HG02763 (cell line): ENCODE measurements around the gene USP7.
"Not testable (repeated sequence)": the region's sequence is repeated elsewhere in the genome, so short reads cannot be mapped to it uniquely, and the experiment has no call there.

Source experiments
- ATAC-seq: cut with Tn5 transposase; IDR thresholded peaks from one replicate; pipeline ENCODE4 v1.9.1; 2021; ENCODE audit warnings: mild to moderate bottlenecking, moderate library complexity; ENCODE audit not compliant: unreplicated experiment

USP7 gene

GRCh38 chr16:8963821-8964441 lies at the start of gene USP7:
USP7 (minus strand) TSS chr16:8963906; CDS start chr16:8963285, 621 bp downstream.
- ATAC-seq, result peak; percentile 84

DNA sequence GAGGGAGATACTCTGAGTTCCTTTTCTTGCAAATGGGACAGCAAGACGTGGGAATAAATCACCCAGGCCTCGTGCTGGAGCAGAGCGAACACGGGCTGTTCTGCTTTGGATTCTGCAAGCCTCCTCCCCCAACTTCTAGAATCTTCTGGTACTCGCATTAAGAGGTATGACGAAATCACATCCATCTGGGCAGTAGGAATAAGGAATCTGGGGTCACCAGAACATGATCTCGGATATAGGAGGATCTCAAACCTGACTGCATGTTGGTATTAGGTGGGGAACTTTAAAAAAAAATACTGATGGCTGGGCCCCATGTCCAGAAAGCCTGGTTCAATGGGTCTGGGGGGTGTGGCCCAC lies 49.8 kb upstream of the USP7 start:
- no peak for ATAC-seq

- no peak for ATAC-seq
These were observed 49.3 kb upstream of the USP7 start for GRCh38 chr16:9012848-9013507.

DNA sequence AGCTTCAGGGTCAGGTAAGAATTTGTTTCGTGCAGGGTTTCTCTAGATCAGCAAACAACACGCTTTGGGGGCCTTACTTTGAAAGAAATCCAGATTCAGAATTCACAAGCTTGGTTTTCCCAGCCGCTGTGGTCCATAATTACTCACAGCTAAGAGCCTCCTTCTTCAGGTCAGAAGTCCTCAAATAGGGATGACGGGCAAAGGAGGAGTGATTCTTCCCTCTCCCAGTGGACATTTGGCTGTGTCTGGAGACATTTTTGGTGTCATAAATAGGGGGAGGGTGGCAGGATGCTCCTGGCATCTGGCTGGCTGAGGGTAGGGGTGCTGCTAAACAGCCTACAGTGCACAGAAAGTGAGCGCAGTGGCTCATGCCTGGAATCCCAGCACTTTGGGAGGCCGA lies 48.6 kb upstream of the USP7 start:
- no peak for ATAC-seq

DNA sequence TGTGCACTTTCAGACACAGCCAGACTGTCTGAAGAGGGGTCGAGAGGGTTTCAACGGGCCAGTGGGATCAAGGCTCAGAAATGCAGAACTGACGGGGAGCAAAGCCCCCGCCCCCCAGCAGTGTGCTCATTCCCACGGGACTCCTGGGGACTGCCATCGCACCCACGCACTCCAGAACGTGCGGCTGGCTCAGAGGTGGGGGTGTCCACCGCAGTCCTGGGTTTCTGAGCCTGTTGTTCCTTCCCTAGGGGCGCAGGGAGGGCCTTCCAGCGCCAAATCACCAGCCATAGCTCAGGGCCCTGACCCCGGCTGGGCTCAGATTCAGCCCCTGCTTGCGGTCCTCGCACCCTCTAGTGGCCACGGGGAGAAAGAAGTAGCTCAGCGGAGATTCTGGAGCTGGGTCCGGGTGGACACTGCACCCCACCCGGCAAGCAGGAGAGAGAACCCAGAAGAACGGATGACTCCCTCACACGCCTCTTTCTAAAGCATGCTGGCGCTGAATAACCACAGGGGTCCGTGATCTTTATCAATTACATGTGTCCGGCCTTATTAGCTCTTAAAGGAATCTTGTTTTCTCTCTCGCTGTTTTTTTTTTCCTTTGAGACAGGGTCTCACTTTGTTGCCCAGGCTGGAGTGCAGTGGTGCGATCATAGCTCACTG lies 45.0 kb upstream of the USP7 start:
- ATAC-seq, result no peak

DNA sequence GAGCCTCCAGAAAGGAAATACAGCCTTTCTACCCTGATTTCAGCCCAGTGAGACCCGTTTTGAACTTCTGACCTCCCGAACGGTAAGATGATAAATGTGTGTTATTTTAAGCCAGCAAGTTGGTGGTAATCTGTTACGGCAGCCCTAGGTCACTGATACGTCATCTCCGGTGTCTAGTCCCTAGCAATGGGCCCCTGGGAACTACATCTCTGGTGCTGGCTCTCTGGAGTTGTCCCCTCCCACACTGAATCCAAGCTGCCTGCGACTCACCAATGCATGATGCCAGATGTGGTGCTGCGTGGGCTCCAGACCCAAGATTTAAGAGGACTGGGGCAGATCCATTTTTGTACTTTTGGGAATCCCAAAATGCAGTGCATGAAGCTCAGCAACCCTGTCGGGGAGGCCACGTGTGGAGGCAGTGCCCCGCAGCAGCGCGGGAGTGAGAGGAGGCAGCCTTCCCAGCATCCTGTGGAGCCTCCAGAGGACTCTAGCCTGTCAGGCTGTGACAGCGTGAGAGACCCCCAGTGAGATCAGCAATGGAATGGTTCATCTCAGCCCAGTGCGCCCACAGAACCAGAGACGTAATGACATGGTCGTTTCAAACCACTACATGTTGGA lies 43.6 kb upstream of the USP7 start:
- ATAC-seq, result no peak

DNA sequence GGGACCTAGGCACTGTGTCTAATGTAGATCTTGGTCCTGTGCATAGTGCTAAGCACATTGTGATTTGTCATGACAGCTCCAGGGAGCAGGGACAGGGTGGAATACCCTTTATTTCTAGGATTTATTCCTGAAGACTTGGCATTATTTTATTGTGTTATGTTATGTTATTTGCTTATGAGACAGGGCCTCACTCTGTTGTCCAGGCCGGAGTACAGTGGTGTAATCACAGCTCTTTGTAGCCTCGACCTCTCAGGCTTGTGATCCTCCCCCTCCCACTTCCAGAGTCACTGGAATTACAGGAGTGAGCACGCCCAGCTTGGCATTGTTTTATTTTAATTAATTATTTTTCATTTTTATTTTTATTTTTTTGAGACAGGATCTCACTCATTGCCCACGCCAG lies 40.5 kb upstream of the USP7 start:
- no peak for ATAC-seq

GRCh38 chr16:9003763-9004162 lies 40.1 kb upstream of the USP7 start:
- no peak for ATAC-seq

GRCh38 chr16:9003322-9003721 lies 39.6 kb upstream of the USP7 start:
- no peak for ATAC-seq

DNA sequence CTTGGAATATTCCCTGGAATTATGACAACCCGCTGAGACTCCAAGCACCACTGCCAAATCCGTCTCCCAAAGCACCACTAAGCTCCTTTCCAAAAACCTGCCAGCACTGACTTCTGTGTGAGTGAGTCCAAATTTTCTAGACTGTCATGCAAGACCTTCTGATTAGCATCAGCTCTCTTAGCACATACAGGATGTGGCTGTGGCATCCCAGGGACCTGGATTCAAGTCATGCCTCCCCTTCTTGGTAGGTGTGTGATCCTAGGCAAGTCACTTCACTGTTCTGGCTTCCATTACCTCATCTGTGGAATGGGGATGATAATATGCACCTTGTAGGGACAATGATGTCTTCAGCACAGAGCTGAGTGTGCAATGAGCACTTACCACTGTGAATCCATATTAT lies 38.3 kb upstream of the USP7 start:
- ATAC-seq, result no peak

- ATAC-seq, result no peak
These were observed 37.0 kb upstream of the USP7 start for GRCh38 chr16:9000664-9001063.

DNA sequence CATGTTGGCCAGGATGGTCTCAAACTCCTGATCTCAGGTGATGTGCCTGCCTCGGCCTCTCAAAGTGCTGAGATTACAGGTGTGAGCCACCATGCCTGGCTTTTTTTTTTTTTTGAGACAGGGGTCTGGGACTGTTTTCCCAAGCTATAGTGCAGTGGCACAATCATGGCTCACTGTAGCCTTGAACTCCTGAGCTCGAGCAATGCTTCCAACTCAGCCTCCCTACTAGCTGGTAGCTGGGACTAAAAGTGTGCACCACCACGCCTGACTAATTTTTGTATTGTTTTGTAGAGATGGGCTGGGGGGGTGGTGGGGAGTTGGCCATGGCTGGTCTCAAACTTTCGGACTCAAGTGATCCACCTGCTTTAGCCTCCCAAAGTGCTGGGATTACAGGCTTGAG lies 36.1 kb upstream of the USP7 start:
- ATAC-seq, result no peak

GRCh38 chr16:8998108-8998507 lies 34.4 kb upstream of the USP7 start:
- no peak for ATAC-seq

- ATAC-seq, result no peak
These were observed 33.2 kb upstream of the USP7 start for GRCh38 chr16:8996891-8997290.

DNA sequence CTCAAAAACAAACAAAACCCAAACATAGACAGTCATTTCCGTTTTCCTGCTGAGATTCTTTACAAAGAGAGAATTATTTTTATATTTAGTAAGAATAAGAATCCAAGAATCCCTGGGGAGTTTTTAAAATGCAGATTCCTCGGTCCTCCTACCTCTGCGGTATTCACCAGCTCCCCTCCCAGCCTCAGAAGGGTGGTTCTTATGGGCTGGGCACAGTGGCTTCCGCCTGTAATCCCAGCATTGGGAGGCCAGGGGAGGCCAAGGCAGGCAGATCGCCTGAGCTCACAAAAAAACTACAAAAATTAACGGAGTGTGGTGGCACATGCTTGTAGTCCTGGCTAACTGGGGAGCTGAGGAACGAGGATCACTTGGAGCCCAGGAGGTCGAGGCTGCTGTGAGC lies 26.7 kb upstream of the USP7 start:
- ATAC-seq, result no peak

DNA sequence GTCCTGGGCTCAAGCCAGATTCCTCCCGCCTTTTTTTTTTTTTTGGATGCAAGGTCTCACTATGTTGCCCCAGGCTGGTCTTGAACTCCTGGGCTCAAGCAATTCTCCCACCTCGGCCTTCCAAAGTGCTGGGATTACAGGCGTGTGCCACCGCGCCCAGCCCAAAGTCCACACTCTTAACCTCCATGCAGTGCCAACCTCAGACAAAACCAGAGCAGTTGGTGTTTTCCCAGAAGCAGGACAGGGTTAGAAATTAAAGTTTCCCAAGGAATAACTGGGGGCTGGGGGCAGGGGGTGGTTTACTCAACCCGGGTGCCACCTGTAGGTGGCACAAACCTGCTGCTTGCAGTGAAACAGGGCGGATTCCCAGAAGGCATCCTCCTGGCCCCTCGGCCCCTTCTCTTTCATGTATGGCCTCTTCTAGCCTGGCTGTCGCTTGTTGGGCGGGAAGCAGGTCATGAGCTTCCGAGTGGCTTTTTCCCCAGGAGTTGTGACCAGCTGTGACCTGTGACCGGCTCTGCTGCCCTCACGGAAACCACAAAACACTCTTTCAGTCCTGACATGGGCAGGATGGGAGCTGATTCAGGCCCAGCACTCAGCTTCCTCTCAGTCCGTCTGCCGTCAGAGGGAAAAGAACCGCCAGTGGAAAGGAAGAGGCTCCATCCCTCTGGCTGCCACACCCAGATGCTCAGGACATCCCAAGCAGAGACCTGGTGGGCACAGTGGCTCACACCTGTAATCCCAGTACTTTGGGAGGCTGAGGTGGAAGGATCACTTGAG lies 25.6 kb upstream of the USP7 start:
- ATAC-seq, result no peak

DNA sequence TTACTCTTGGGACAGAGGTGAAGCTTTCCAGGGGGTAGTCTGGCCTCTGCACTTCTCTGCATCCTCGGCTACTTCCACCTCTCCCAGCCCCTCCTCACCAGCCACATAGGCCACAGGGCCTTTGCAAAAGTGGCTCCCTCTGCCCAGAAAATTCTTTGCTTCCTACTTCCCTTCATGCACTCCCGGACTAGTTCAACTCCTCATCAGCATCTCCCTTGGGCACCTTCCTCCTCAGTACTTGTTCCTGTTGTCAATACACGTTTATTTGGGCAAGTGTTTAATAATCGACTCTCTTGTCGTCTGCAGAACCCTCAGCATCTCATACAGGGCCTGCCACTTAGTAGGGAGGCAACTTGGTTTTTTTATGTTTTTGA lies 23.1 kb upstream of the USP7 start:
- no peak for ATAC-seq

GRCh38 chr16:8986111-8986510 lies 22.4 kb upstream of the USP7 start:
- no peak for ATAC-seq

DNA sequence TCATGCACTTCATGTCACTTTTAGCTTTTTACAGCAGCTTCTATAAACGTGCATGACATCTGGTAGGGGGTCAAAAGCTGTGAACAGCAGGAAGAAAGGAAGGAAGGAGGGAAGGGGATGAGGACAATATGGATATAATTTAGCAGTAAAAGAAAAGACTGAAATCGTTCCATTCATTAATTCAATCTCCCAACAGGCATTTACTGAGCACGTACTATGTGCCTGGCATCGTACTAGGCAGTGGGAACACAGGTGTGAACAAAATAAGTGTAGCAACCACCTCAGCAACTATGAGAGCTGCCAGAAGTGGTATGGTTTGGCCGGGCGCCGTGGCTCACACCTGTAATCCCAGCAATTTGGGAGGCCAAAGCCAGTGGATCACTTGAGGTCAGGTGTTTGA lies 19.1 kb upstream of the USP7 start:
- ATAC-seq, result no peak

DNA sequence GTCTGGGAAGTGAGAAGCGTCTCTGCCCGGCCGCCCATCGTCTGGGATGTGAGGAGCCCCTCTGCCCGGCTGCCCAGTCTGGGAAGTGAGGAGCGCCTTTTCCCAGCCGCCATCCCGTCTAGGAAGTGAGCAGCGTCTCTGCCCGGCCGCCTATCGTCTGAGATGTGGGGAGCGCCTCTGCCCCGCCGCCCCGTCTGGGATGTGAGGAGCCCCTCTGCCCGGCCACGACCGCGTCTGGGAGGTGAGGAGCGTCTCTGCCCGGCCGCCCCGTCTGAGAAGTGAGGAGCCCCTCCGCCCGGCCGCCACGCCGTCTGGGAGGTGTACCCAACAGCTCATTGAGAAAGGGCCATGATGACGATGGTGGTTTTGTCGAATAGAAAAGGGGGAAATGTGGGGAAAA lies 18.2 kb upstream of the USP7 start:
- not testable (repeated sequence) for ATAC-seq

GRCh38 chr16:8976189-8976588 lies 12.5 kb upstream of the USP7 start:
- not testable (repeated sequence) for ATAC-seq
